Peyer's patch (tissue), 4 donors: ENCODE results near the gene RAB8B.

Source experiments
- CTCF ChIP-seq, 6 experiments: fragments of 450-650 bp in 4 of 6; fragments of 200-600 bp in 2 of 6; sonication (generic) in 1 of 6; IDR thresholded peaks; one replicate each; pipeline ENCODE4 v1.5.1; 2017 to 2019; ENCODE audit warnings: antibody characterized with exemption in 6 of 6, mild to moderate bottlenecking in 3 of 6, moderate library complexity in 1 of 6
- POLR2A ChIP-seq, 2 donors: fragments of 450-650 bp; IDR thresholded peaks; one replicate each; pipeline ENCODE4 v1.5.1; 2017; ENCODE audit warnings: antibody characterized with exemption in 2 of 2, mild to moderate bottlenecking in 2 of 2, moderate library complexity in 2 of 2

- TF ChIP-seq CTCF (IDR thresholded peaks at IDR 0.05), result no peak
- no peak for TF ChIP-seq POLR2A (IDR thresholded peaks at IDR 0.05)
These were observed 62.9 kb downstream of the RAB8B start for GRCh38 chr15:63252292-63252691.
